ENCODE data around the gene GALR3.

Gene GALR3

DNA sequence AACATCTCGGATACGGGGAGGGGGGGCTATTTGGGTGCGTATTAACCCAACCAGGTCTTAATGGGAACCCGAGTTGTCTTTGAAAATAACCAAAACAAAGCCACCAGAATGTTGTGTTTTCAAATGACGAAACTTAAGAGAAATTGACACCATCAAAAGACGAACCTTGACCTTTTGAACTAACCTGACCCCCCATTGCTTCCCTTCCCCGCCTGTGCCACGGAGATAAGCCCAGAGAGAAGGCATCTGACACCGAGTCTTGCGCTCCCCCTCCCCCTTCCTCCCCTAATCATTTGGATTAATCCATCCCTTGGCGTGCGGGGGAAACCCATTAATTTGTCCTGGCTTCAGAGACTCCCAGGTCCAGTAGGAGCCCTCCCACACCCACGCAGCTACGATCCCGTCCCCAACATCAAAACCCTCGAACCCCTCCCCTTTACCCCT lies 20.0 kb upstream of the GALR3 start:
- no peak for DNase-seq (ENCODE audit: low read depth)

DNA sequence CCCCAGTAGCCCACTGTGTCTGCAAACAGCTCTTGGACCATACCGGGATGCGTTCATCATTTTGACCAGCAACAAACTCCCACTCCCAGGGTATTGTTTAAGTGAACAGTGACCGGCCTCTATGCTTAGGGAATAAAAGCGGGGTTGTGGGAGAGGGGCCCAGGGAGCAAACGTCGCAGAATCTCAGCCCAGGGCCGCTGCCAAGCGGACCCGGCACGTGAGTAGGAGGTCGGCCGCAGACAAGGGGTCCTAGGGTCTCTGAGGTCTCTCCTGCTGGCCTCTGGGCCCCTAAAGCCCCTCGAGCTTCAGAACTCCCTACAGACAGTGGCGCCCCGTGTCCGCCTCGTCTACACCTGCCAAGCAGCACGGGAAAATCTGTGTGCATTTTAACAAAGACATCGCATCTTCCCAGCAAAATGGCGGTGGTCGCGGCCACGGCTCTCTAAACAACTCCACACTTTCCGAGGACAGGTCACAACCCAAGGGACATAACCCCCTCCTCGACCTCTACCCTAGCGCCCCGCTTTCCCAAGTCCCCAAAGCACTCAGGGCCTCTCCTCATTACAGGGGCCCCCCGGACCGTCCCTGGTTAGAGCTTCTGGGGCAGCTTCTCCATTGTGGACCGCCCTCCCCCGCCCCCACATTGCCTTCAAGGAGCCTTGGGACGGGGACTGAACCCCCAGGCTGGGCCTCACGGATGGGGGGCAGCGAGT lies 19.4 kb upstream of the GALR3 start:
- no peak for DNase-seq (ENCODE audit: low read depth)

GRCh38 chr22:37804352-37804880 lies 18.8 kb upstream of the GALR3 start:
- DNase-seq (ENCODE audit: low read depth): no peak

- DNase-seq (ENCODE audit: low read depth): no peak
Measured at GRCh38 chr22:37804881-37805809, 18.0 kb upstream of the GALR3 start.

DNA sequence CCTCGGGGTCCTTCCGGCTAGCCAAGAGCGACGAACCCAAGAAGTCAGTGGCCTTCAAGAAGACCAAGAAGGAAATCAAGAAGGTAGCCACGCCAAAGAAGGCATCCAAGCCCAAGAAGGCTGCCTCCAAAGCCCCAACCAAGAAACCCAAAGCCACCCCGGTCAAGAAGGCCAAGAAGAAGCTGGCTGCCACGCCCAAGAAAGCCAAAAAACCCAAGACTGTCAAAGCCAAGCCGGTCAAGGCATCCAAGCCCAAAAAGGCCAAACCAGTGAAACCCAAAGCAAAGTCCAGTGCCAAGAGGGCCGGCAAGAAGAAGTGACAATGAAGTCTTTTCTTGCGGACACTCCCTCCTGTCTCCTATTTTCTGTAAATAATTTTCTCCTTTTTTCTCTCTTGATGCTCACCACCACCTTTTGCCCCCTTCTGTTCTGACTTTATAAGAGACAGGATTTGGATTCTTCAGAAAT lies 17.3 kb upstream of the GALR3 start:
- no peak for DNase-seq (ENCODE audit: low read depth)

- no peak for DNase-seq (ENCODE audit: low read depth)
Measured at GRCh38 chr22:37806409-37807333, 16.5 kb upstream of the GALR3 start.

DNA sequence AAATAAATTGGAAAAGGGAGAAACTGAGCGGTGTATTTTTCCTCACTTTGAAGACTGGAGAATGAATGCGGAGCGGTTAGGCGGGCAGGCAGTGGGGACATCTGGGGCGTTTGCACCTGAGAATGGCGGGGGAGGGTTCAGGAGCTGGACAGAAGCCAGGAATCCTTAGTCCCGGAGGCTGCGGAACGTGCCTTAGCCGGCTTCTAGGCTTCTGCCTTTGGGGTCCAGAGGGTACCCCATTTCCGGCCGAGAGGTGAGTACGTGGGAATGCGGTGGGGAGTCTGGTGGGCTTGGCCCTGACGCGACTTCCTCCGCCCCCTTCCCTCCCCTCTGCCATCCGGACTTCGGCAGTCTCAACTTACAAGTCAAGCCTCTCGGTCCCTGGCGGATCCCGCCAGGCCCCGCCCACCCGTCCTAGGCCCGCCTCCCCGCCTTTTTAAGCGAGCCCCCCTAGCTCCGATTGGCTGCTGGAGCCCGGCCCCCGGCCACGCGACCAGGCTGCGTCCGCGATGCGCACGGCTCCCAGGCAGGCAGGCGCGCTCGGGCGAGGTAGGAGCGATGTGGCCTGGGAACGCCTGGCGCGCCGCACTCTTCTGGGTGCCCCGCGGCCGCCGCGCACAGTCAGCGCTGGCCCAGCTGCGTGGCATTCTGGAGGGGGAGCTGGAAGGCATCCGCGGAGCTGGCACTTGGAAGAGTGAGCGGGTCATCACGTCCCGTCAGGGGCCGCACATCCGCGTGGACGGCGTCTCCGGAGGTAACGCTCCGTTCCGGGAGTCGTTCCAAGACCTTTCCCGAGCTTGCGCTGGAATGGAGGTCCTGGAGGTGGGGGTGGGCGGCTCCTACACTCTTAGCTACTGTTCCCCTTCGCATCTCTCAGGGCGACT lies 15.5 kb upstream of the GALR3 start, which contains the start of gene GCAT:
TSS of gene GCAT (plus strand) at position 525 of the 884 bp plus-strand sequence. CDS start at position 559, 34 bp downstream.
- DNase-seq (ENCODE audit: low read depth): peak; percentile 80

GRCh38 chr22:37808294-37808657 lies 14.9 kb upstream of the GALR3 start:
- DNase-seq (ENCODE audit: low read depth): no peak

- no peak for DNase-seq (ENCODE audit: low read depth)
Measured at GRCh38 chr22:37809672-37810333, 13.4 kb upstream of the GALR3 start.

DNA sequence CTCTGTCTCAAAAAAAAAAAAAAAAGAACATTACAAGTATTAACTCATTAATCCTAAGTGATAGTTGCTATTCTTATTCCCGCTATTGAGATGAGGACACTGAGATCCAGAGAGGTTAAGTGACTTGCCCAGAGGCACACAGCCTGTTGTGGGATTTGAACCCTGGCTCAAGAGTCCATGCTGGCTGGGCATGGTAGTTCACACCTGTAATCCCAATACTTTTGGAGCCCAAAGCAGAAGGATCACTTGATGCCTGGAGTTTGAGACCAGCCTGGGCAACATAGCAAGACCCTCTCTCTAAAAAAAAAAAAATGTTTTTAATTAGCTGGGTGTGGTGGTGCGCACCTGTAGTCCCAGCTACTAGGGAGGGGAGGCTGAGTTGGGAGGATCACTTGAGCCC lies 11.3 kb upstream of the GALR3 start:
- DNase-seq (ENCODE audit: low read depth): no peak

DNA sequence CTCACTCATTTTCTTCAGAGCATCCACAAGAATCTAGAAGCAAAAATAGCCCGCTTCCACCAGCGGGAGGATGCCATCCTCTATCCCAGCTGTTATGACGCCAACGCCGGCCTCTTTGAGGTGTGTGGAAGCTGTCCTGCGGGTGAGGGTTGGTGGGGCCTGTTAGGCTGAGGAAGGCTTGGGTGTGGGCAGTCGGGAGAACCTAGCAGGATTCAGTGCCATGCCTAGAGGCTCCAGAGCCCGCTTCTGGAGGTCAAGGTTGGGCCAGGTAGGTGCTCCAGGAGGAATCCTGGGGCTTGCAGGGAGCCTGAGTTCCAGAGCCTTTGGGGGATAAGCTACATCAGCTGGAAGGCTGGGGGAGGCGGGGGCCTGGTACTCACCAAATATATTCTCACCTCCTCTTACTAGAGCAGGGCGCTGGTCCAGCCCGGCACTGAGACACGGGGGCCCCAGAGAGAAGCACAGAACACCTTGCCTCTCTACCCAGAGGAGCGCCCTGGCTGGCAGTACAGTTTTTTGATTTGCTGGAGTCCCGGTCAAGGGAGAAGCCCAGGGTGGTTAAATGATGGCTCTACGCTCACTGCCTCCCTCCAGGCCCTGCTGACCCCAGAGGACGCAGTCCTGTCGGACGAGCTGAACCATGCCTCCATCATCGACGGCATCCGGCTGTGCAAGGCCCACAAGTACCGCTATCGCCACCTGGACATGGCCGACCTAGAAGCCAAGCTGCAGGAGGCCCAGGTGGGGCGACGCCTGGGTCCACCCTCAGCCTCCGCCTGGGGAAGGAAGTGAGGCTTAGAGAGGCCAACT lies 10.1 kb upstream of the GALR3 start:
- no peak for DNase-seq (ENCODE audit: low read depth)

DNA sequence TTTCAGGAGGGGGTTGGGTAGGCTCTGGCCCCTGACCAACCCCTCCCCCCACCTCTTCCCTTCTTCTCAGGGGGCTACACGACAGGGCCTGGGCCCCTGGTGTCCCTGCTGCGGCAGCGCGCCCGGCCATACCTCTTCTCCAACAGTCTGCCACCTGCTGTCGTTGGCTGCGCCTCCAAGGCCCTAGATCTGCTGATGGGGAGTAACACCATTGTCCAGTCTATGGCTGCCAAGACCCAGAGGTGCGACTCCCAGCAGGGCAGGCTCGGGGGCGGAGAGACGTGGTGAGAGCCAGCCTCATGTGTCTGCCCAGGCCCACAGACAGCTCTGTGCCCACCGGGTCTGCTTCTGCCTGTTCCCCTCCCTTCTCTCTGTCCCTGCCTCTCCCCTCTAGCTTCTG lies 7.6 kb upstream of the GALR3 start:
- no peak for DNase-seq (ENCODE audit: low read depth)

DNA sequence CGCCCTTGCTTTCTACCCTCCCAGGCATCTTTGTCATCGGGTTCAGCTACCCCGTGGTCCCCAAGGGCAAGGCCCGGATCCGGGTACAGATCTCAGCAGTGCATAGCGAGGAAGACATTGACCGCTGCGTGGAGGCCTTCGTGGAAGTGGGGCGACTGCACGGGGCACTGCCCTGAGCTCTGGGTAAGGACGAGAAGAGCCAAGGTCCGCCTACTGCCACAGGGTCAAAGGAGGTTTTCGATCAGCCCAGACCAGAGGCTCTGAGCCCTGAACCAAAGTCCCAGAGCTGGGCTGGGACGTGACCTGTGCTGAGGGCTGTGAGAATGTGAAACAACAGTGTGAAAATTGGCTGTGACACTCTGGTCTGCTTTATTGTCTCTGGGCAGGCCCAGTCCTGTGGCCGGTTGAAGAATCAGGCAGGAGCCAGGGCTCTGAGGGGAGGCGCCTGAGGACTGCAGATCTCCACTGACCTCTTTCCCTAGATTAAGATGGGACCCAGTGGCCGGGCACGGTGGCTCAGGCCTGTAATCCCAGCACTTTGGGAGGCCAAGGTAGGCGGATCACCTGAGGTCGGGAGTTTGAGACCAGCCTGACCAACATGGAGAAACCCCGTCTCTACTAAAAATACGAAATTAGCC lies 6.5 kb upstream of the GALR3 start:
- no peak for DNase-seq (ENCODE audit: low read depth)

DNA sequence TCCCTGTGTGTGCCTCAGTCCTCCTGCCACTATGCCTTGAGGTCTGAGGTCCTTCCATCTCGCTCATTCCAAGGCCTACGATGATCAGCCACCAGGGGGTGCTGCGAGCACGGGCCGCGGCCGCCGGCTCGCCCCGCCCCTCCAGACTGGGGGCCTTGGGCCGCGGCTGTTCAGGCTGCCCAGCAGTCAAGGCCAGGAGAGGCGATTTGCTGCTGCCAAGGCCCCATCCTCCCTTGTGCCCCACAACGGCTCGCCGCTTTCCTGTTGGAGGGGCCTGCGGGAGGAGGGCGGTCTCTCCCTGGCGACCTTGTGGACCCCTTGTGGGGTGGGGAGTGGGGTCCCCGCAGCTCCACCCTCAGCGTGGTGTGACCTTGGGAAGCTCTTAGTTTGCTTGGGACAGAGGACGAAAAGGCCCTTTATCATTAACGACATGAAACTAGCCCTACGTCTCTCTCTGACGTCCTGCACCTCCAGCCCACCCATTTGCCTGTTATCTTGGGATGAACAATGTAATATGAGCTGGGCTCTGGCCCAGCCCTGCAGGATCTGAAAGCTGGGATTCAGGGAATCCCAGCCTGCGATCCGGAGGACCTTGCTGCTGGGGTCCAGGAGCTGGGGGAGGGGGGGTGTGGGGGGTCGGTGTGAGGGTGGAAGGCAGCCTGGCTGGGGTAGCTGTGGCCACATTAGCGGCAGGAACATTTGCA lies 5.3 kb upstream of the GALR3 start:
- no peak for DNase-seq (ENCODE audit: low read depth)

DNA sequence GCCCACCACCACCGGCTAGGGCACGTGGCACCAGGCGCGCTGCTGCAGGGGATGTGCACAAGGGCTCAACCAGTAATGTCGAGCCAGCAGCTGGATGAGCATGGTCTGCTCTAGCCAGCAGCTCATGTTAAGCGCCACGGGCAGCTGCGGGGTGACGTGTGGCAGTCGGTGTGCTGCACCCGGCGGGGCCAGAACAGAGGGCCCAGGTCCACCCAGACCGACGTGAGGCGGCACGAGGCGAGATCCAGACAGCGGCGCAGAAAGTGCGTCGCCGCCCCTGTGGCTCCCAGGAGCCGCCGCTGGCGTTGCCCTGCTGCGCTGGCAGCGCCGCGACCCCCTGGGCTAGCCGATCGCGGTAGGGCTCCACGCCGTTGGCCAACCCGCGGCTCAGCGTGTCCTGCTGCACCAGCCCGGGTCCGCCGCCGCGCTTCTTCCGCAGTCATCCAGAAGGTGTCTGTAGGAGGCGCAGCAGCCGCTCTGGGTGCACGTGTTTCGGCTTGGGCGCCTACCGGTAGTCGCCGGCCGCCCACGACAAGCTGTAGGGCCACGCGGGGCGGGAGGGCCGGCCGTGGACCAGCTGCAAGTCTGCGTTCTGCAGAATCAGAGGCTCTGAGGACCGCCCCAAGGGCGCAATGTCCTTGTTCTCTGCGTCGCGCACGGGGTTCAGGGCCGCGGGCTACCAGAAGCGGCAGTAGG lies 4.6 kb upstream of the GALR3 start:
- DNase-seq (ENCODE audit: low read depth): no peak

DNA sequence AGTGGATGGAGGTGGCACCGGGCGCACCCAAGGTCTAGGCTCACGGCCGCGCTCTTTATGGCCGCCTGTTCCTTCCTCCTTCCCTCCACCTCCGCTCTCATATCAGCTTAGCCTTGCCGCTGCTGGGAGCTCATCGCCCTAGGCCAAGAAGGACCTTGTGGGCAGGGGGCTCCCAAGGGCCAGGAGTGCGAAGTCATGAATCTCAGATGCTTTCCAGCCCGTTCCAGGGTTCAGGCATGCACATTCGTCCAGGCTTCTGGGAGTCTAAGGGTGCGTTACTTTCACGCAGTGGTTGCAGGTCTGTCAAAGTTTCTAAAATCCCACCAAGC lies 4.1 kb upstream of the GALR3 start:
- no peak for DNase-seq (ENCODE audit: low read depth)

GRCh38 chr22:37820350-37820749 lies 2.8 kb upstream of the GALR3 start:
- no peak for DNase-seq (ENCODE audit: low read depth)

Data from HS-5 (cell line).